Measurements from ENCODE around the gene UBE3A.

- TF ChIP-seq POLR2A (IDR thresholded peaks at IDR 0.05; ENCODE audit: low read depth, low read length) (no peak), POLR2AphosphoS5 (IDR thresholded peaks at IDR 0.05; ENCODE audit: low read depth, low read length) (no peak), TAF1 (IDR thresholded peaks at IDR 0.05; ENCODE audit: low read depth, low read length) (no peak), POU2F2 (IDR thresholded peaks at IDR 0.05; ENCODE audit: low read depth, low read length) (no peak), PAX5 (IDR thresholded peaks at IDR 0.05; ENCODE audit: insufficient read depth, low read length, severe bottlenecking) (no peak), SPI1 (IDR thresholded peaks at IDR 0.05; ENCODE audit: low read depth, low read length) (no peak)
Observed at GRCh38 chr15:25329696-25330095, 109.1 kb downstream of the UBE3A start.
